Measurements from ENCODE around the gene PPP6R1. TPM values are rescaled to one million over a fixed set of nuclear protein-coding genes. Genes with fewer than 3 reads are reported as not detected.

PPP6R1 gene
- total and polyA plus RNA-seq, 2 of the 13 experiments (the other 11 are each of a cell fraction or from before 2014, with no cell fraction given), result 25.8 to 54.0 TPM

DNA sequence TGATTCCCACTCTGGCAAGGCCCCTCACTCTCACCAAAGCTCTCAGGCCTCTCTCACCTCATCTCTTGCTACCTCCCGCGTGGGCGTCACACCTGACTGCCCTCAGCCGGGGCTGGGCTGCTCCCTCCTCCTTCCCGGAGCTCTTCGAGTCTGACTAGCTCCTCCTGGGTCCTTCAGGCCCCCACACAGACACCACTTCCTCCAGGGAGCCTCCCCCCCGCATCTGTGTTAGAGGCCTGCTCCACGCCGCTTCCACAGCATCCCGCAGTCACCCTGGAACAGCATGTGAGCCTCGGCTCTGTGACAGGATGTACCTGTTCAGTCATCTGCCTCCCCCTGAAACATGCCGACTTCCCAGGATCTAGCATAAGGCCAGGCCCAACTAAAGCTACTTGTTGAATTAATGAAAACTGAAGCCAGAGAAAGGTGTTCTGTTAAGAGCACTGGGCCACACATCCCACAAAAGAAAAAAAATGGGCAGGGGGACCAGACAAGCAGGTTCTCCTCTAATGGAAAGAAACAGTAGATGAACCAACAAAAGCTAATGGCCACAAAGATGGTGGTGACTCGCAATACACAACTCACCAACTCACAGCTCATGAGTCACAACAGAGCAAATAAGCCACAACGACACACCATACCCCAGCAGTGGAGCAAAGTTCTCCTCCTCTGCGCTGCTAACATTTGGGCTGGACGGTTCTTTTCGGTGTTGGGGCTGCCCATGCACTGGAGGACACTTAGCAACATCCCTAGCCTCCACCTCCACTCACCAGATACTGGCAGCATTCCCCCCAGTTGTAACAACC, 3.0 kb downstream of the PPP6R1 start (continued):
- TF ChIP-seq ZSCAN21 (CRISPR knock-in tag; IDR thresholded peaks at IDR 0.05; ENCODE audit: borderline replicate concordance) (peak; percentile 27; the same call in 1 of the 2 replicates), ZNF501 (CRISPR knock-in tag; IDR thresholded peaks at IDR 0.05) (peak; percentile 56; the same call in 1 of the 2 replicates), ZNF431 (CRISPR knock-in tag; IDR thresholded peaks at IDR 0.05; ENCODE audit: borderline replicate concordance, low read depth) (peak; percentile 44; the same call in 1 of the 2 replicates), ZBTB38 (CRISPR knock-in tag; IDR thresholded peaks at IDR 0.05) (0 out of 2 replicates have a peak, but pooled peaks have one; percentile 11), ZNF644 (CRISPR knock-in tag; IDR thresholded peaks at IDR 0.05; ENCODE audit: low read depth) (0 out of 2 replicates have a peak, but pooled peaks have one; percentile 8), HOXA5 (CRISPR knock-in tag; IDR thresholded peaks at IDR 0.05) (no peak), PHF21A (CRISPR knock-in tag; IDR thresholded peaks at IDR 0.05) (no peak), TCF7L2 (IDR thresholded peaks at IDR 0.05; ENCODE audit: low read depth, low read length) (no peak), NR2C2 (CRISPR knock-in tag; IDR thresholded peaks at IDR 0.05; ENCODE audit: borderline replicate concordance) (0 out of 2 replicates have a peak, but pooled peaks have one; percentile 21), ZFX (CRISPR knock-in tag; IDR thresholded peaks at IDR 0.05; ENCODE audit: low read depth) (peak; percentile 42; the same call in 1 of the 2 replicates)
- TF ChIP-seq, protein P1, sequence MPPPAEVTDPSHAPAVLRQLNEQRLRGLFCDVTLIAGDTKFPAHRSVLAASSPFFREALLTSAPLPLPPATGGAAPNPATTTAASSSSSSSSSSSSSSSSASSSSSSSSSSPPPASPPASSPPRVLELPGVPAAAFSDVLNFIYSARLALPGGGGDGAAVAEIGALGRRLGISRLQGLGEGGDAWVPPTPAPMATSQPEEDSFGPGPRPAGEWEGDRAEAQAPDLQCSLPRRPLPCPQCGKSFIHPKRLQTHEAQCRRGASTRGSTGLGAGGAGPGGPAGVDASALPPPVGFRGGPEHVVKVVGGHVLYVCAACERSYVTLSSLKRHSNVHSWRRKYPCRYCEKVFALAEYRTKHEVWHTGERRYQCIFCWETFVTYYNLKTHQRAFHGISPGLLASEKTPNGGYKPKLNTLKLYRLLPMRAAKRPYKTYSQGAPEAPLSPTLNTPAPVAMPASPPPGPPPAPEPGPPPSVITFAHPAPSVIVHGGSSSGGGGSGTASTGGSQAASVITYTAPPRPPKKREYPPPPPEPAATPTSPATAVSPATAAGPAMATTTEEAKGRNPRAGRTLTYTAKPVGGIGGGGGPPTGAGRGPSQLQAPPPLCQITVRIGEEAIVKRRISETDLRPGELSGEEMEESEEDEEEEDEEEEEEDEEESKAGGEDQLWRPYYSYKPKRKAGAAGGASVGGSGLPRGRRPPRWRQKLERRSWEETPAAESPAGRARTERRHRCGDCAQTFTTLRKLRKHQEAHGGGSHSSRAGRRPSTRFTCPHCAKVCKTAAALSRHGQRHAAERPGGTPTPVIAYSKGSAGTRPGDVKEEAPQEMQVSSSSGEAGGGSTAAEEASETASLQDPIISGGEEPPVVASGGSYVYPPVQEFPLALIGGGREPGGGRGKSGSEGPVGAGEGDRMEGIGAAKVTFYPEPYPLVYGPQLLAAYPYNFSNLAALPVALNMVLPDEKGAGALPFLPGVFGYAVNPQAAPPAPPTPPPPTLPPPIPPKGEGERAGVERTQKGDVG (CRISPR knock-in tag; IDR thresholded peaks at IDR 0.05; ENCODE audit: borderline replicate concordance), result no peak
